NK-92 treated with Interleukin-12 subunit alpha and Interleukin-12 subunit beta, amount 100 ng/mL, for 24 hours (cell line): ENCODE data around the gene PRLR.
"Not testable (repeated sequence)": the region's sequence is repeated elsewhere in the genome, so short reads cannot be mapped to it uniquely, and the experiment has no call there.

ENCODE experiments used
- DNase-seq: peaks from one replicate; lab custom pipeline; 2025; lab: John Stamatoyannopoulos, UW

The PRLR gene

DNA sequence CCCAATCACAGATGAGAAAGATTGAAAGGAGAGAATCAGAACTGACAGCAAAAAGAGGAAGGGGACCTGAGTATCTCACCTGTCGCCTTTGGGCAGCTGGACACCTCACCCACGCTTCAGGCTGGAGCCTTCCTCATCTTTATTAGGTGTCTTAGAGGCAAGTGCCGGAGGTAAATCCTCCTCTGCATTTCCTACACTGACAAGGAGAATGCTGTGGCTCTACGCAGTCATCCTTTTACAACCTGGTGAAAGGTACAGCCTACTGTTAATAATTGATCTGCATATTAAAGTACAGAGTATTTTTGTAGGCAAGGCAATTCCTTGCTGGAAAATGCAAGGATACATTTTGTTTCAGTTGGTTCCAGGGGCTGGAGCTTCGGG is 34.8 kb downstream of the PRLR start:
- no peak for DNase-seq

DNA sequence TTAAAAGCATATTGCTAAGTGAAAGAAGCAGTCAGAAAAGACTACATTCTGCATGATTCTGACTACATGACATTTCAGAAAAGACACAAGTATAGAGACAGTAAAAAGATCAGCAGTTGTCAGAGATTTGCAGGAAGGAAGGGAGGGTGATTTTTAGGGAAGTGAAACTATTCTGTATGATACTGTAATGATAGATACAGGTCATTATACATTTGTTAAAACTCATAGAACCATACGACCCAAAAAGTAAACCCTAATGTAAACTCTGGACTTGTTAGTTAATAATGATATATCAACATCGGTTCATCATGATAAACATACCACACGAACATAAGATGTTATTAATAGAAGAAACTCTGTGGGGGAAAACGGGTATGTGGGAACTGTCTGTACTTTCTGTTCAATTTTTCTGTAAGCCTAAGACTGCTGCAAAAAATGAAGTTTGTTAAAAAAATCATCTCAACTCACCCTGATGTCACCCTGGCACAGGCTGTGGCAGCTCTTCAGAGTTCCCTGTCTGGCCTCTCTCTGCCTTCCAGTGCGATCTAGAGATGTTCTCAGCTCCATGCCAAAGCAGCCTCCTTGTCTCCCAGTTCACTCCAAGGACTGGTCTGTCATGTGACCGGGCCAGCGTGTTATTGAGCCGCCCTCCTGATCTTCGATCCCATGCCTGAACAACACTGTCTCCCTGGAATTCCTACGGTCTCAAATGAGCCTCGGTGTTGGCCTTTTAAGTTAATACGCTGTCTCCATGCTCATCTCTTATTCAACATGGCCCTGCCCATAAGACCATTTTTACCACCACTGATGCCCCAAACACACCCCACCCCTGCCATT is 35.4 kb downstream of the PRLR start:
- DNase-seq: no peak

DNA sequence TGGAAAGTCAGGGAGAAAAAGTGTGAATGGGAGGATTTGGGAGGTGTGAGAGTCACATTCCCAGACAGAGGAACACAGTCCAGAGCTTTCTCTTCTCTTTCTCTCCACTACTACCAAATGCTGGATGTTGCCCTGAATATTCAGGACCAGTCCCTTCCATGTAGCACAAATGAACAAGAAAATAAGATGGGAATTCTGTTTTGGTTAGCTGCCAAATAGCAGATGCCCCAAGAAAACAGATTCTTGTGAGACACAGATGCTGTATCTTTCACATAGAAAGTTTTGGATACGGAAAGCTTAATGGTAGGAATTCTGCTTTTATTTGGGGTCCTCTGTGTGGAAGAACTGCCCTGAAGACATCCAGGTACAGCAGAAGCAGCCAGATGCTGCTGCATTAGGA is 37.8 kb downstream of the PRLR start:
- DNase-seq: no peak

DNA sequence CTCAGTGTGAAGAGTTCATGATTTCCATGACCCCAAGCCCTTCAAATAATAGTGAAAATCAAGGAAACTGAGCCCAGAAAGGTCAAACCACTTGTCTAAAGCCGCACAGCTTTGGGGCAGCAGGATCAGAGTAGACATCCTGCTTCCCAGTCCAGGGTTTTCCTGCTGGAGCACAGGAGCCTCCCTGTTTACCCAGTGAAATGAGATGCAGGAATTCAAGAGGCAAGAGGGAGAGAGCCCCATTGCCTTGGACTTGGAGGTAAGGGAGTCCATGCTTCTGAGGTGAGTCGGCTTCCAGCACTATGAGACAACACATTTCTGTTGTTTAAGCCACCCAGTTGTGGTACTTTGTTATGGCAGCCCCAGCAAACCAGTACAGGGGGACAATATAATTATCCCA is 40.5 kb downstream of the PRLR start:
- not testable (repeated sequence) for DNase-seq

DNA sequence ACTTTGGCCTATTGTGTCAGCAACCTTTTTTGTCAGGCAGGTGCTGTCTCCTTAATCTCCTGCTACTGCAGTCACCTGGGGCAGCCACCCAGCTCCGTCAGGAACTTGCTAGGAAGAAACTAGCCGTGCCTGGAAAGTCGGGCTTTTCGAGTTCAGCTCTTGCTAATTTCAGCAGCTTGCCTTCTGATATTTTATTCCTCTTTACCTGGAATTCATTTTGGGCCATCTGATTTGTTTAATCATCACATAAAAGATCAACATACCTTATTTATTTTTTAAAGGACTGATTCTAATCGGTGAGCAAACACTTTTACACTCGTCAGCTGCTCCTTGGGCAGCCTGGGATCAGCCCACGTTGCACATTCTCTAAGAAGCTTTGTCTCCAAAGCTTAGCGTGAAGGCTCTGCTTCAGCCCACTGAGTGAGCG is 42.2 kb downstream of the PRLR start:
- DNase-seq: no peak

DNA sequence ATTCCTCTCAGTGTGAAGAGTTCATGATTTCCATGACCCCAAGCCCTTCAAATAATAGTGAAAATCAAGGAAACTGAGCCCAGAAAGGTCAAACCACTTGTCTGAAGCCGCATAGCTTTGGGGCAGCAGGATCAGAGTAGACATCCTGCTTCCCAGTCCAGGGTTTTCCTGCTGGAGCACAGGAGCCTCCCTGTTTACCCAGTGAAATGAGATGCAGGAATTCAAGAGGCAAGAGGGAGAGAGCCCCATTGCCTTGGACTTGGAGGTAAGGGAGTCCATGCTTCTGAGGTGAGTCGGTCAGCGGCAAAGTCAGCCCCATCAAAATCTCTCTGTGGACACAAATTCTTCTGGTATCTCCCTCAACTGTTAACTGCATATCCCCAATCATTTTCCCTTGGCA is 42.7 kb downstream of the PRLR start:
- DNase-seq: not testable (repeated sequence)

DNA sequence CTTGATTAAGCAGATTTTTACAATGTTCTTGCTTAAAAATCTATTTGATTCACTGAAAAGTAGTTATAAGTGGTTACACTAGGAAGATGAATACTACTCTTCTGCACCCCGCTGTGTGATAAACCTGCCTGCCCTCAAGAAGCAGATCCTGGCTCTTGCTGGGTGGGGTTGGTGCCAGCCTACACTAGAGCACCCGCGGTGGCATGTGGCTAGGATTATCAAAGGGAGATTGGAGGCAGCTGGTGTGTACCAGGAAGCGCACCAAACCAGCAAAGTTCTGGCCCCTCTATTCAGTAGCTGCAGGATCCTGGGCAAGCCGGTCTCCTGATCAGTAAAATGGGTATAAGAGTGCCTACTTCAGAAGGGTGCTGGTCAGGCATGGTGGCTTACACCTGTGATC is 43.5 kb downstream of the PRLR start:
- DNase-seq: no peak

DNA sequence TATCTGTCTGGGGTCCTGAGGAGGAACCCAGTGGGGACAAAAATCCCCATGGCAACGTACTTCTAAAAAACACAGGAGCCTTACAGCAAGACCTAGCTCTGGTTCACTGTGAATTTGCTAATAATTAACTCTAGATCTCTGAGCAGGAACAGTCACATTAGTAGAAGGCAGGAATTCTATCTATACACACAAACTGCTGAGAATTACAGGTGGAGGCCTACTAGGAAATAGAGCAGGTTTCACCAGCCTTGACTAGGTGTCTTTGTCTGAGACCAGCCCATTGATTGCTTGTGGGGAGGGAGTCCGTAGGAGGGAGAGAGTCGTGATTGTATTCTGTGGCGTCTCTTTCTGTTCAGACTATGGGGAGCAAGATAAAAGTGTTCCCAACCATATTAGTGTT is 44.8 kb downstream of the PRLR start:
- no peak for DNase-seq

DNA sequence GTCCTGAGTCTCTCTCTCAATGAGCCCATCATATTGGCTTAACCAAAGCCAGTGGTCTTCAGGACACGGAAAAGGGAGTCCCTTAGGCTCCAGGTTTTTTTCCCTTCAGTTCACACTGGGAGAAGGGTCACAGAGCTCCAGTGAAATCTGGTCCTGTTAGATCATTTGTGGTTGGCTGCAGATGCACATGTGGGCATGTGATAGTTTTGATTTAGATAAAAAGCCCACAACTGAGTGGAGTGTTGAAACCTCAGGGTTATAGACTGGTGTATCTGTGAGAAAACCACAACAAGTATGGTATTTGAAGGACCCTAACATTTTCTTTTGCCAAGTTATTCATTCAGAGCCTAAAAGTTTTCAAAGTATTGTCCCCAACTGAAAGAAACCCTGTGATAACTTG is 46.7 kb downstream of the PRLR start:
- DNase-seq: no peak

DNA sequence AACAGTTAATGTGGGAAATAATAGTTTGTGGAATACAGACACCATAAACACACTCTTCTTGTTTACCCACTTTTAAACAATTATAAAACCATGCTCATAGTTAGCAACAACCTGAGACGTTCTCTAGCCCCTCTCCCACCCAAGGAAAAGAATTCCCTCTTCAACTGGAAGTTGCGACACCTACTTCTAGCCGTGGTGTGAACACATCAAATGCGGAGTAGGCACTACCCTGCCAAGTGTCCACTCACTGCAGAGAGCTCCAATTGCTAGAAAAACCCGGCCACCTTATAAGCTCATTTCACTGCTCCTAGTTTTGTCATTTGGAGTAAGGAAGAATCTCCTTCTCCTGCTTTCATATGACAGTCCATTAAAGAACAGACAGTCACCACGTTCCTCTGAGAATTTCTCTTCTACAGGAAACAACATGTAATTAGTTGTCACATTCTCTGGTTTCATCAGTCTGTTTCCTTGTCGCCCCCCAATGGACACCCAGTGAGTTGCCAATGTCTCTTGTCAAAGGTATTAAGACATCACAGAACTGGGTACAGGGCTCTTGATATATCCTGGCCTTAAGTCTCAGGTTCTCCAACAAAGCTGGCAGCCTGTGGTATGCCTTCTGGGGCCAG is 47.3 kb downstream of the PRLR start:
- peak; percentile 9 for DNase-seq

DNA sequence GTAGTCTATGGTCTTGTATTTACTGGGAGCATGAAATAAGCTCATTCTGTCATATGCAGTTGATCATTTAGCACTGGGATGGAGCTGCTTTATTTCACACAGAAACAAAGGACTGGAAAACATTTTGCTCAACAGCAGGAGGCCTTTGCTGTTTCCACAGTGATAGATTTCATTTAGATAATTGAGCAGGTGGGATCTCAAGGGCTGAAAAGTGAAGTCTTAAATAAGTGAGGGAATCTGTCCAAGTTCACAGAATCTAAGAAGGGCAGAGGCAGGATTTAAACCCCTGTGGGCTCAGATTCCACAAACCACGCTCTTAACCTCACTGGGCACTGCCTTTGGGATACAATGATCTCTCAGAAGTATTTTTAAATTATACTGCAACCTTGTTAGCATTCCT is 47.8 kb downstream of the PRLR start:
- DNase-seq: no peak

DNA sequence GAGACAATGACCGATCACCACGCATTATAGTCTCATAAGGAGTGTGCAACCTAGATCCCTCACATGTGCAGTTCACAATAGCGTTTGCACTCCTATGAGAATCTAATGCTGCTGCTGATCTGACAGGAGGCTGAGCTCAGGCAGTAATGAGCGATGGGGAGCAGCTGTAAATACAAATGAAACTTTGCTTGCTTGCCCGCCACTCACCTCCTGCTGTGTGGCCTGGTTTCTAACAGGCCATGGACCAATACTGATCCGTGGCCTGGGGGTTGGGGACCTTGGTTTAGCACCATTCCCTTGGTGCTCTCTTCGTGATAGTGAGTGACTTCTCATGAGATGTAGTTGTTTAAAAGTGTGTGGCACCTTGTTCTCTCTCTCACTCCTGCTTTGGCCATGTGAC is 50.2 kb downstream of the PRLR start:
- DNase-seq: no peak

DNA sequence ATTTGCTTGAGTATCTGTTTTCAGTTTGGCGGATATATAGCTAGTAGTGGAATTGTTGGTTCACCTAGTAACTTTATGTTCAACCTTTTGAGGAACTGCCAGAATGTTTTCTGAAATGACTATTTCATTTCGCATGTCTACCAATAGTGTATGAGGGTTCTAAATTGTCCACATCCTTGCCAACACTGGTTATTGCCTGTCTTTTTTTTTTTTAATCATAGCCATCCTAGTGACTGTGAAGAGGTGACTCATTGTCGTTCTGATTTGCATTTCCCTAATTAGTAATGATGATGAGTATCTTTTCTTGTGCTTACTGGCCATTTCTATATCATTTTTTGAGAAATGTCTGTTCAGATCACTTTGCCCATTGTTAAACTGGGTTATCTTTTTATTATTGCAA is 52.5 kb downstream of the PRLR start:
- DNase-seq: no peak

DNA sequence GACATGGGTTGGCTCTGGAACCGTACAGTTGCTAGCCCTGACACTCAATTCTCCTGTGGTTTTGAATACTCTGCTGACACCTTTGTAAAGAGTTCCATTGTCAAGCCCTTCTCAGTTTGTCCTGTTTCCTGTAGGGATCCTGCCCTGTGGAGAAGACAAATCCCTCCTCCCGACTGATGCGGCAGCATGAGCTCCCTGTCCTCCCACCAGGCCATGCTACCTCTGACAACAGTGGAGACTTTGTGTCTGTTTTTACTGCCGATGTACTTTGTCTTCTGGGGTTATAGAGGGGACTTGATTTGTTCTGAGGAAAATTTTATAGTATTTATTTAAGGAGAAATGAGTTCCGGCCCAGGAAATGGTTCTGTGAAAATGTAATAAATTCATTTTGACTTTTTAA is 57.8 kb downstream of the PRLR start:
- no peak for DNase-seq

DNA sequence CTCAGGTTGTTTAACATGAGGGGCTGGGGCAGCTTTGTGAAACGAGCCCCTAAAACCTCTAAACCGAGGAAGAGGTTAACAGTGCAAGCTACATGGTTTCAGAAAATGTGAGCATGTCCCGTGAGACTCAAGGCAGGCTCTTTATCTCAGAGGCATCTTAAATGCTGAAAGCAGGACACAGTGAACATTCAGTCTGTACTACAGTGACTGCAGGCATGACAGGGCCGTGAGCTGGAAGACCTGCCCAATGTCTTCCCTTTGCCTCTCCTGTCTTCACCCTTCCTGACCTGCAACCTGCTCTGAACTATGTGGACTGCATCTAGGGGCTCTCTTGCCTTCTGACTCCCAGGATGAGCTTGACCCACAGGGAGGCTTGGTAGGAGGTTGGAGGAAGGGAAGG is 58.3 kb downstream of the PRLR start:
- no peak for DNase-seq

DNA sequence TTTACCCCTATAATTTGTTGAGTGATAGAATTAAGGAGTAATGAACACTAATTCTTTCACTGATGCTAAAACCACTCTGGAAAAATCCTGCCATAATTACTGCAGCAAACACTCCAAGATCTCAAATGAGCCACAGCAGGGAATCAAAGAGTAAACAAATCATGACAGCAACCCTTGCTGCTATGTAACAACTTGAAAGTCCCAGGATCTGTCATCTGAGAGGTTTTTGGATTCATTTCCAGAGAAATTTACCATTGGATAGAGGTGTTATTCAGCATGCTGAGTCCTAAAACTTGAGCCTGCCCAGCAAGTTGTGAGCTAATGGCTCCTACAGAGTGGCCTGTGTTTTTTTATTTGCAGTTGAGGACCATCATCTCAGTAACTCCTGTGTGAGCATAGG is 59.2 kb downstream of the PRLR start:
- no peak for DNase-seq

DNA sequence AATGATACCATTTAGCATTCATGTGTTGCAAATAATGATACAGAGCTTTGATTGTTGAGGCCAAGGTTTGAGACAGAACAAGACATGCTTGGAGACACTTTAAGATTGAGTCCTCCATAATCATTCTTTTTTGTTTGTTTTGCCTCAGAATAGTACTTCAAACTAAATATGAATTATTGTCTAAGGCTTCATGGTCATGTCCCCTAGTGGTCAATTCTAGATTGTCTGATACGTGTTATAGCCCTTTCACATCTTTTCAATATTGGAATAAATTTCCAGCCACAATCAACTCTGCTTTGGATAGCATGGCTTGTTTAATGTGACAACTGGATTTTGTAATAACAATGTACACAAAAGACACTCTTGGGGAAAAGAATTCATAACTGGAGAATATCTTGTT is 64.2 kb downstream of the PRLR start:
- DNase-seq: no peak

DNA sequence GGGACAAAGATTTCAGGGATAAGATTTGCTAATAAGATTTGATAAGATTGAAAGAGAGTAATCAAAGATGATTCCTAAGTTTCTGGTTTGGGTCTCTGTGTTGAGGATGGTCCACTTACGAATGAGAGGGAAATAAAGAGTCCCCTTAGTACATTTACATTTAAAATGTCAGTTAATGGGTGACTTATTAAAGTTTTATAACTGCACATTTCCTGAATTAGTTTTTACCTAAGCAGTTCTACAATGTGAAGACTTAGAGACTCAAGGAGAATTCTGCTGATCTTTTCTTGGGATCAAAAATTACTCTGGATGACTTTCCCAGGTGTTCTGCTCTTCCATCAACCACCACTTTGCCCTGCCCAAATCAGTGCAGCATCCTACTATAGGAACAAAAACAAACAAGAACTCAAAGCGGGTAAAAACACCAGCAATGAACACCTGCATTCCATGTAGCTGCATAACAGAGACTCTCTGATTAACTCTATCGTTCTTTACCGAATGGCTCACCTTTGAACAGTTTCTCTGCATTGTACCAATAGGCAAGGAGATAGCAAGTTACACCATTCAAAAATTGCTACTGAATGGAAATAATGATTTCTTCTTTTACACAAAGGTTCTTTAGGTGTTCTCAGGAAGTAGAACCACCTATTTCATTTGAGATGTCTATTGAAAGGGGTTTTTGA is 65.3 kb downstream of the PRLR start:
- DNase-seq: no peak

DNA sequence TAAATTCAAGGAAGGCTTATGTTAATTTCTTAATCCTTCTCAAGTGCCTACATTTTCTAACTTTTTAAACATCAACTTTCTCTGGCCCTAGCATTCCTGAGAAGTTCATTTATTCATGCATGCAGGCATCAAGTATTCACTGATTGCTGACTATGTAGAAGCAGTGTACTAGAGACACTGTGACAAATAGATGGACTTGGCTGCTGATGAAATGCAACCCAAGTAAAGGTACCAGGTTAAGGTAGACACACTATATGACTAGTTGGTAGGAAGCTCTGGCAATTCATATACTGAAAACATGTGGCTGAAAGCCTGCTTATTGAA is 66.6 kb downstream of the PRLR start:
- DNase-seq: no peak

DNA sequence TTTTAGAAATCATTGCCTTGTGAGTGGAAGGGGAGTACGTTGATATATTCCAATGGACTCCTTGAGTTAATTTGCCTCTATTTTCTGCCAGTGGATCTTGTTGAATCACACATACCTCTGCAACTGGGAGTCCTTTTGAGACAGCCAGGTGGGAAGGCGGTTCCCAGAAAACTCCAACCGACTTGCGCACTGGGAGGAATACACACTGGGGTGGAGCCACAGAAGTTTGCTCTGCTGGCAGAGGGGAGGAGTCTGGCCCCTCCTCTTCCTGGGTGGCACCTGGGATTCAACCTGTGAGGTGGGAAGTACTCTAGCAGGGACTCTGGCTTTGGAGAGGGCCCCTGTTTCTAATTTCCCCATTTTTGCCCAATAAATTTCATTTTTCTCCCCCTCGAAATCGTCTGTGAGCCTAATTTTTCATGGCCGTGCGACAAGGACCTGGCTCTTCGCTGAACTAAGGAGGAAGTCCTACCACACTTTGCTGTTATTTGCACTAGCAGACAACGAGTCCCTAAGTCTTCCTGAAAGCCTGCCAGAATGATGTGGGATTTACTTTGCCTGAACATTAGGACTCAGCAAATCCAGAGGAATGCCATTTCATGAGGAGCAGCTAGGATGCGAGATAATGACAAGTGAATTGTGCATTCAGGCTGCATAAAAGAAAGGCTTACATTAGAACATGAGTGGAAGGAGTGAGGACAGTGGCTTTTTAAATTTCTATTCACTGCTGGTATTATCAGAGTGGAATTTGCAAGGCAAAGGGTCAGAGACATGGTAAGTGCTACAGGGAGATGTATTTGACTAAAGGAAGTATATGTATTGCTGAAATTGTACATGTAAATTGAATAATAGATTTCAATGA is 67.2 kb downstream of the PRLR start:
- no peak for DNase-seq

DNA sequence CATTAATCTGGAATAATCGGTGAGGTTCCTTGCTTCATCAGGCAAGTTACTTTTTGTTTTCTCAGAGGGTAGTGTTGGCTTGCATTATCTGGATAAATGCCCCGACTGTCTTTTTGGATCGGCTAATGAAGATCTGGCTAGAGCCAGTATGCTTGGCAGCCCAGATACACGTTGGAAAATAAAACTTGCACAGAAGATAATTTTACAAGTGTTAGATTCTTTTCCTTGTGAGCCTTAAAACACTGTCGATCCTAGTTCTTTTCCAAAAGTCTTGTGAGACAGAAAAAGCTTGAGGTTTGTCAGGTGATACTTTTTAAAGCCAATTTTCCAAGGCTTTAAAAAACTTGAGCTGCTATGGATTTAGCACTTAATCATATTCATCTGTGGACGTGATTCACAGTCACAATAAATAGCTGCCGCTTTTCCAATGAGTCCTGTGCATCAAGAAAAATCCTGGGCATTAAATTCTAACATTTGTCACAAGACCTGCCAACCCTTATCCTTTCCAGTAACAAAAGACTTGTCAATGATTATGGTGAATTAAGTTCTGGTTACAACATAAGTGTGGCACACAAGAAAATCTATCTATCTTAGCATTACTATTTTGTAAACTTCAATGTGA is 68.5 kb downstream of the PRLR start:
- DNase-seq: no peak

DNA sequence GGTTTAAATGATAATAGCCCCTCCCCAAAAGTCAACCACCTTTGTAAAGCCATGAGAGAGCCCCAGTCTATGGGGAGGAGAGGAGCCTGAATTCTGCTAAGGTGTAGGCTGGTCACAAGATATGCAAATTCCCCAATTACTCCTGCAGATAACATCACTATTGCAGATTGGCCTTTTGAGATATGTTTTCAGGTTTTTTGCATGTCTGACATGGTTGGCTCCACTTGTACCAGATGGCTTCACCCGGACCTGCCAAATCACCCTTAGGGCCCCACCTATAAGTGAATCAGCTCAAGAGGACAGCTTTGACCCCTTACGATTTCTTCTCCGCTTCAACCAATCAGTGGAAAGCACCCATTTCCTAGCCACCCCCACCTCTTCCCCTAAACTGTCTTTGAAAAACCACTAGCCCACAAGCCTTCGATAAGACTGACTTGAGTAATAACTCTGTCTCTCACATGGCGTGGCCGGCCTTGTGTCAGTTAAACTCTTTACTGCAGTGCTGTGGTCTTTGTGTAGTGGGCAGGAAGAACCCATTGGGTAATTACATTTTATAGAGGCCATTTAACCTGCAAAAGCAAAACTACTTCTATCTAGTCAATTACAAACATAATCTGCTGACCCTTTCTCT is 69.7 kb downstream of the PRLR start:
- DNase-seq: no peak
